A549 (cell line): ENCODE results near the gene WDR45B. TPM values are rescaled to one million over a fixed set of nuclear protein-coding genes. Genes with fewer than 3 reads are reported as not detected.

ENCODE experiments used
- ATAC-seq, 2 experiments: fragments of 200-7000 bp in 1 of 2; fragments of >200 bp in 1 of 2; cut with Nextera tagmentation in 1 of 2; cut with Tn5 transposase in 1 of 2; 3 replicates each; pipeline versions ENCODE4 v1.8.0 to v1.9.1; 2018 to 2020; ENCODE audit warnings: mild to moderate bottlenecking in 1 of 2, moderate library complexity in 1 of 2
- CTCF ChIA-PET: fragments of 300-600 bp; sonication (Branson Sonifier 250); formaldehyde crosslinking; extraction: SDS; loops from one replicate; lab custom pipeline; 2021; ENCODE audit warnings: antibody characterized with exemption, inconsistent platforms; lab: Yijun Ruan, JAX
- POLR2A ChIA-PET: fragments of 350-600 bp; formaldehyde crosslinking; extraction: SDS; loops from one replicate; lab custom pipeline; 2021; ENCODE audit warnings: antibody characterized with exemption, inconsistent platforms; lab: Yijun Ruan, JAX
- DNase-seq, 2 experiments: peaks; one replicate each; pipeline versions ENCODE4 v3.0.0 to v3.0.0-alpha.2; 2011 to 2016; ENCODE audit warnings: low read depth in 1 of 2, low spot score in 1 of 2
- FAIRE-seq: peaks from 2 replicates; lab custom pipeline; 2011; peaks lifted over from hg19 to GRCh38; lab: Jason Lieb, UNC
- H3K27ac ChIP-seq, 2 experiments: fragments of >200 bp; sonication (Bioruptor Twin); formaldehyde crosslinking; 3 replicates each; pipeline ENCODE4 v1.5.1; 2016 to 2017
- H3K4me1 ChIP-seq: fragments of >200 bp; sonication (Bioruptor Twin); formaldehyde crosslinking; 3 replicates; pipeline ENCODE4 v1.6.1; 2016
- H3K4me2 ChIP-seq: fragments of >200 bp; sonication (Bioruptor Twin); formaldehyde crosslinking; 3 replicates; pipeline ENCODE4 v1.6.1; 2016
- H3K4me3 ChIP-seq: fragments of >200 bp; sonication (Bioruptor Twin); formaldehyde crosslinking; 3 replicates; pipeline ENCODE4 v1.5.1; 2016
- H3K9me3 ChIP-seq: fragments of >200 bp; sonication (Bioruptor Twin); formaldehyde crosslinking; 3 replicates; pipeline ENCODE4 v1.6.1; 2016
- CEBPB ChIP-seq, 2 experiments: fragments of >200 bp in 1 of 2; sonication (Bioruptor Twin) in 1 of 2; formaldehyde crosslinking in 1 of 2; IDR thresholded peaks; 2 replicates each; pipeline ENCODE4 v1.6.1; 2012 to 2016
- EHMT2 ChIP-seq: fragments of 200-600 bp; sonication (generic); IDR thresholded peaks from 2 replicates; pipeline ENCODE4 v1.6.1; 2016; ENCODE audit warnings: antibody characterized with exemption, low read depth, mild to moderate bottlenecking, moderate library complexity
- EP300 ChIP-seq, 2 experiments: fragments of >200 bp; sonication (Bioruptor Twin); formaldehyde crosslinking; IDR thresholded peaks; 2 replicates in 1 of 2; 3 replicates in 1 of 2; pipeline ENCODE4 v1.6.1; 2016 to 2017
- ESRRA ChIP-seq: fragments of 150-350 bp; IDR thresholded peaks from 2 replicates; pipeline ENCODE4 v1.6.1; 2014; ENCODE audit warnings: mild to moderate bottlenecking, low read length, borderline replicate concordance
- GATA3 ChIP-seq: IDR thresholded peaks from 2 replicates; pipeline ENCODE4 v1.6.1; 2012; ENCODE audit warnings: borderline replicate concordance
- NR3C1 ChIP-seq: fragments of >200 bp; sonication (Bioruptor Twin); formaldehyde crosslinking; IDR thresholded peaks from 3 replicates; pipeline ENCODE4 v1.6.1; 2017
- PHF8 ChIP-seq: fragments of 200-600 bp; sonication (generic); IDR thresholded peaks from 2 replicates; pipeline ENCODE4 v1.6.1; 2016; ENCODE audit warnings: low read depth, mild to moderate bottlenecking, antibody characterized with exemption, moderate library complexity, borderline replicate concordance
- RNF2 ChIP-seq: fragments of 200-600 bp; sonication (generic); IDR thresholded peaks from 2 replicates; pipeline ENCODE4 v1.6.1; 2016; ENCODE audit warnings: low read depth, mild to moderate bottlenecking, antibody characterized with exemption, moderate library complexity, borderline replicate concordance
- WGBS: methylation state at CpG from one replicate; pipeline ENCODE4 v1.1.6; 2017; ENCODE audit errors: missing lambda C conversion rate; 5-methylcytosine and 5-hydroxymethylcytosine counted together
- polyA plus RNA-seq, 4 experiments: library from polyadenylated mRNA; depleted of rRNA in 3 of 4; stranded (reverse); fragments of >200 nt; fragmentation: RNase III in 1 of 4; extraction: RNeasy Plus Mini Kit Qiagen cat#74134 plus additional on column Dnase treatment in 1 of 4; gene quantifications; 2 replicates in 3 of 4; 3 replicates in 1 of 4; pipeline ENCODE4 v1.2.3, GENCODE V29; 2011 to 2017
- TF ChIP-seq, protein P1 (sequence below): IDR thresholded peaks from 2 replicates; pipeline ENCODE4 v1.6.1; 2012
- TF ChIP-seq, protein P2 (sequence below): fragments of >200 bp; sonication (Bioruptor Twin); formaldehyde crosslinking; IDR thresholded peaks from 2 replicates; pipeline ENCODE4 v1.6.1; 2016
- TF ChIP-seq, protein P3 (sequence below): fragments of 250-450 bp; sonication (Bioruptor Pico); IDR thresholded peaks from 2 replicates; pipeline ENCODE4 v1.5.0; 2020; ENCODE audit warnings: low read depth, mild to moderate bottlenecking, moderate library complexity
- TF ChIP-seq, protein P4 (sequence below): fragments of 200-600 bp; sonication (generic); IDR thresholded peaks from 2 replicates; pipeline ENCODE4 v1.6.1; 2016; ENCODE audit warnings: antibody characterized with exemption, mild to moderate bottlenecking, moderate library complexity

WDR45B gene
- polyA plus RNA-seq, 2 of the 4 experiments (the other 2 are of a cell fraction) = 88.2 to 124 TPM

DNA sequence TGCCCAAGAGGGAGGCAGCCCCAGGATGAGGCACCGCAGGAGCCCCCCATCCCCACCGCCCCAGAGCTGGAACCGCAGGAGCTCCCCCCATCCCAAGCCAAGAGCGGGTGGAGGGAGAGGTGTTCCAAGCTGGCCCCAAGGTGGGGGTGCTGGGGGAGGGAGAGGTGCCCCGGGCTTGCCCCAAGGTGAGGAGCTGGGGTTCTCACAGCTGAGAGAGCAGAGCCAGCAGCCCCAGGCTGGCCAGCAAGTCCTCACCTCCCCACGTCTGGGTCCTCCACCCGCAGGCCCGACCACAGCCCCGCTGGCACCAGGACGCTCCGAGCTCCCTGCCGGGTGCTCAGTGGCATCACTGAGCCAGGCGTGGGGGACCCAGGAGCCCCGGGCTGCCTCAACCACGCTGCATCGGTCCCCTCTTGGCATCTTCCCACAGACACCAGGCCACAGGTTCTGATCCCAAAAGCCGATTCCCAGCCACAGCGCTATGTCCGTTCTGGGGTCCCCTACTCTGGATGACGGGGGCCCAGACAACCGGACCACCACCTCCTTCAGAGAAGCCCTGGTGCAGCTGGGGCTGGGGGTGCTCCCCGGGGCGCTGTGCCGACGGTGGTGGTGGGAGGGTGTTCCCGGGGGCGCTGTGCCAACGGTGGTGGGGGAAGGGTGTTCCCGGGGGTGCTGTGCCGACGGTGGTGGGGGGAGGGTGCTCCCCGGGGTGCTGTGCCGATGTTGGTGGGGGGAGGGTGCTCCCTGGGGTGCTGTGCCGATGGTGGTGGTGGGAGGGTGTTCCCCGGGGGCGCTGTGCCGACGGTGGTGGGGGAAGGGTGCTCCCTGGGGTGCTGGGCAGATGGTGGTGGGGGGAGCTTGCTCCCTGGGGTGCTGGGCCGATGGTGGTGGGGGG lies 15.4 kb upstream of the WDR45B start:
- TF ChIP-seq GATA3 (no peak), EP300 (IDR thresholded peaks at IDR 0.05) (no peak)
- TF ChIP-seq, protein P1, sequence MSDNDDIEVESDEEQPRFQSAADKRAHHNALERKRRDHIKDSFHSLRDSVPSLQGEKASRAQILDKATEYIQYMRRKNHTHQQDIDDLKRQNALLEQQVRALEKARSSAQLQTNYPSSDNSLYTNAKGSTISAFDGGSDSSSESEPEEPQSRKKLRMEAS = no peak
- TF ChIP-seq, all 56 proteins: peak for 0
- WGBS = 82% methylated on average over 18 of the region's 39 CpGs
- DNase-seq (no peak), FAIRE-seq (no peak), ATAC-seq (no peak)
- POLR2A ChIA-PET = interaction anchor here (1.4 kb wide), 1 partner anchor 53 kb away, joined by 3 read pairs; the partner anchor contains the start of gene FN3KRP
- Histone ChIP-seq H3K27ac (no peak overlapping the region), H3K4me1 (peaks cover under 1% of the 10 kb centered on the region; the same call in 2 of the 3 replicates), H3K4me2 (no peak overlapping the region), H3K4me3 (no peak overlapping the region), H3K9me3 (no peaks in the 10 kb centered on the region)
- CTCF ChIA-PET = interaction anchor here (2.1 to 19.3 kb wide), 2 partner anchors 24 to 109 kb away, joined by 7 to 450 read pairs; no protein-coding TSS in a partner anchor

DNA sequence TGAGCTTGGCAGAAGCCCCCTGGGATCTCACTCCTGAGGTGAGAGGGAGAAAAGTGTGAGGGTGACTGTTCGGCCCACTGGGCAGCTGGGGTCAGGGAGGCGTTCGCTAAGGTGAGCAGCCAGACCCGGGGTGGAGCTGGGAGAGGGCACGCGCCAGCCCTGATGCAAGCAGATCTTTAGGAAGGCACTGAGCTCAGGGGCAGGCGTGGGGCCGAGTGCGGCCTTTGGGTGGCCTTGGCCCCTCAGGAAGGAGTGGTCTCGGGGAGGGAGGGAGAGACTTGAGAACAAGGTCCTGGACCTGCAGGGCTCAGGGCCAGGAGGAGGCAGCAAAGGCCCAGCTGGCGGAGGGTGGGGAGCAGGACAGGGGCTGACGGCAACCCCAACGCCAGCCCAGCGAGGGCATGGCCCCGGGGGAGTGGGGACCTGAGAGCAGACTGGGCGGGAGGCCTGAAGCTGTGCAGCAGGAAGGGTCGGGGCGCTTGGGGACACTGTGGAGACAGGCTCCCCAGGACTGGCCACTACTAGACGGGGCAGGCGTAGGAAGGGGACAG lies 14.5 kb upstream of the WDR45B start:
- ChIA-PET CTCF (interaction anchor here (0.6 to 19.3 kb wide), 6 partner anchors 12 to 109 kb away, joined by 3 to 450 read pairs (median 4); no protein-coding TSS in a partner anchor), POLR2A (interaction anchor here (1.4 kb wide), 1 partner anchor 54 kb away, joined by 3 read pairs; the partner anchor contains the start of gene FN3KRP)
- H3K9me3 ChIP-seq = no peaks in the 10 kb centered on the region
- H3K4me3 ChIP-seq = no peak overlapping the region
- DNase-seq (no peak), ATAC-seq (peak in 1 of 2 experiments; percentile 15; a peak in 3 of 6 replicates), FAIRE-seq (no peak)
- WGBS = 91% methylated on average over 20 of the region's 20 CpGs
- no peak overlapping the region for H3K27ac ChIP-seq
- no peak overlapping the region for H3K4me2 ChIP-seq
- no peaks in the 10 kb centered on the region for H3K4me1 ChIP-seq
- TF ChIP-seq NR3C1 (no peak), PHF8 (no peak), CEBPB (IDR thresholded peaks at IDR 0.05) (no peak), RNF2 (no peak), EHMT2 (no peak), ESRRA (no peak)
- TF ChIP-seq, protein P2, sequence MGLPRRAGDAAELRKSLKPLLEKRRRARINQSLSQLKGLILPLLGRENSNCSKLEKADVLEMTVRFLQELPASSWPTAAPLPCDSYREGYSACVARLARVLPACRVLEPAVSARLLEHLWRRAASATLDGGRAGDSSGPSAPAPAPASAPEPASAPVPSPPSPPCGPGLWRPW = no peak
- TF ChIP-seq, protein P3, sequence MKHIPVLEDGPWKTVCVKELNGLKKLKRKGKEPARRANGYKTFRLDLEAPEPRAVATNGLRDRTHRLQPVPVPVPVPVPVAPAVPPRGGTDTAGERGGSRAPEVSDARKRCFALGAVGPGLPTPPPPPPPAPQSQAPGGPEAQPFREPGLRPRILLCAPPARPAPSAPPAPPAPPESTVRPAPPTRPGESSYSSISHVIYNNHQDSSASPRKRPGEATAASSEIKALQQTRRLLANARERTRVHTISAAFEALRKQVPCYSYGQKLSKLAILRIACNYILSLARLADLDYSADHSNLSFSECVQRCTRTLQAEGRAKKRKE (CRISPR knock-in tag) = no peak
- TF ChIP-seq, protein P4, sequence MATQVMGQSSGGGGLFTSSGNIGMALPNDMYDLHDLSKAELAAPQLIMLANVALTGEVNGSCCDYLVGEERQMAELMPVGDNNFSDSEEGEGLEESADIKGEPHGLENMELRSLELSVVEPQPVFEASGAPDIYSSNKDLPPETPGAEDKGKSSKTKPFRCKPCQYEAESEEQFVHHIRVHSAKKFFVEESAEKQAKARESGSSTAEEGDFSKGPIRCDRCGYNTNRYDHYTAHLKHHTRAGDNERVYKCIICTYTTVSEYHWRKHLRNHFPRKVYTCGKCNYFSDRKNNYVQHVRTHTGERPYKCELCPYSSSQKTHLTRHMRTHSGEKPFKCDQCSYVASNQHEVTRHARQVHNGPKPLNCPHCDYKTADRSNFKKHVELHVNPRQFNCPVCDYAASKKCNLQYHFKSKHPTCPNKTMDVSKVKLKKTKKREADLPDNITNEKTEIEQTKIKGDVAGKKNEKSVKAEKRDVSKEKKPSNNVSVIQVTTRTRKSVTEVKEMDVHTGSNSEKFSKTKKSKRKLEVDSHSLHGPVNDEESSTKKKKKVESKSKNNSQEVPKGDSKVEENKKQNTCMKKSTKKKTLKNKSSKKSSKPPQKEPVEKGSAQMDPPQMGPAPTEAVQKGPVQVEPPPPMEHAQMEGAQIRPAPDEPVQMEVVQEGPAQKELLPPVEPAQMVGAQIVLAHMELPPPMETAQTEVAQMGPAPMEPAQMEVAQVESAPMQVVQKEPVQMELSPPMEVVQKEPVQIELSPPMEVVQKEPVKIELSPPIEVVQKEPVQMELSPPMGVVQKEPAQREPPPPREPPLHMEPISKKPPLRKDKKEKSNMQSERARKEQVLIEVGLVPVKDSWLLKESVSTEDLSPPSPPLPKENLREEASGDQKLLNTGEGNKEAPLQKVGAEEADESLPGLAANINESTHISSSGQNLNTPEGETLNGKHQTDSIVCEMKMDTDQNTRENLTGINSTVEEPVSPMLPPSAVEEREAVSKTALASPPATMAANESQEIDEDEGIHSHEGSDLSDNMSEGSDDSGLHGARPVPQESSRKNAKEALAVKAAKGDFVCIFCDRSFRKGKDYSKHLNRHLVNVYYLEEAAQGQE = no peak
